ENCODE results near the gene ANLN. TPM values are rescaled to one million over a fixed set of nuclear protein-coding genes. Genes with fewer than 3 reads are reported as not detected.

The ANLN gene
- total and polyA plus RNA-seq, 2 donors (not counting 3 experiments of a cell fraction or from before 2014, with no cell fraction given), result 28.5 to 119 TPM

GRCh38 chr7:36400036-36400435, 10.4 kb downstream of the ANLN start:
- intact Hi-C loops (cut with micrococcal nuclease) (no loop called here), dilution Hi-C loops (cut with MboI; ENCODE audit: extremely low pct_ligation_motif_present, low sequenced_read_pairs) (no loop called here)
- POLR2A ChIA-PET, result no interaction called here
- FAIRE-seq (no peak), DNase-seq (ENCODE audit: low read depth, low spot score) (no peak)
- TF ChIP-seq POLR2A (IDR thresholded peaks at IDR 0.05; ENCODE audit: low read depth, low read length) (no peak), GATA2 (IDR thresholded peaks at IDR 0.05; ENCODE audit: insufficient read depth, insufficient read length, low read depth, low read length) (no peak), EZH2 (IDR thresholded peaks at IDR 0.05; ENCODE audit: borderline replicate concordance, low read depth, low read length, severe bottlenecking) (no peak), POLR2AphosphoS5 (IDR thresholded peaks at IDR 0.05; ENCODE audit: insufficient read depth, low read depth, low read length) (no peak), MYC (IDR thresholded peaks at IDR 0.05; ENCODE audit: low read depth, low read length) (no peak), JUN (IDR thresholded peaks at IDR 0.05; ENCODE audit: borderline replicate concordance, insufficient read depth, insufficient read length, low read depth) (no peak), CTCF (IDR thresholded peaks at IDR 0.05; ENCODE audit: extremely low read depth in 1 of 2, insufficient read depth in 1 of 2, low read depth in 1 of 2, low read length in 2 of 2) (no peak), MAX (IDR thresholded peaks at IDR 0.05; ENCODE audit: insufficient read depth, insufficient read length) (no peak), FOS (IDR thresholded peaks at IDR 0.05; ENCODE audit: borderline replicate concordance, insufficient read depth, low read length) (no peak)
- H3K4me2 ChIP-seq (ENCODE audit: insufficient read depth, low read length), result no peak overlapping the region
- no peak overlapping the region for H3K4me3 ChIP-seq (replicated peaks in 1 of 3; ENCODE audit: insufficient read depth in 1 of 3, low read depth in 1 of 3, low read length in 3 of 3)
- H3K27me3 ChIP-seq (ENCODE audit: control insufficient read depth in 2 of 2, insufficient read depth in 2 of 2, low read length in 2 of 2), result no peaks in the 10 kb centered on the region
- no peaks in the 10 kb centered on the region for H3K9me1 ChIP-seq (replicated peaks; ENCODE audit: control insufficient read depth, extremely low read depth, insufficient read depth, low read length)
- CTCF ChIA-PET, result interaction anchor here (1.2 to 1.8 kb wide), 3 partner anchors 8 to 33 kb away, joined by 3 read pairs; a partner anchor contains a TSS
- no TSS peak for BruUV-seq (replicated peaks)
- no peaks in the 10 kb centered on the region for H3K9me3 ChIP-seq (replicated peaks; ENCODE audit: control insufficient read depth, insufficient read depth, low read length)
- no peak overlapping the region for H2AFZ ChIP-seq (ENCODE audit: low read depth, low read length)
- H3K9ac ChIP-seq (replicated peaks; ENCODE audit: extremely low read depth, insufficient read depth, low read length), result no peak overlapping the region
- H3K79me2 ChIP-seq (ENCODE audit: control insufficient read depth, insufficient read depth, low read length), result peaks cover 96% of the 10 kb centered on the region
- H3K27ac ChIP-seq (ENCODE audit: insufficient read depth, low read depth, low read length), result no peak overlapping the region
- peaks cover 3% of the 10 kb centered on the region for H3K4me1 ChIP-seq (ENCODE audit: control insufficient read depth, extremely low read depth, insufficient read depth, low read length)
- H3K36me3 ChIP-seq (ENCODE audit: control insufficient read depth in 2 of 2, extremely low read depth in 1 of 2, insufficient read depth in 2 of 2, low read length in 2 of 2), result peaks cover 0 to 29% of the 10 kb centered on the region in 2 experiments
- peaks cover 4% of the 10 kb centered on the region for H4K20me1 ChIP-seq (replicated peaks; ENCODE audit: control insufficient read depth, extremely low read depth, insufficient read depth, low read length)

Measured in endothelial cell of umbilical vein (primary cell).